Measurements from ENCODE around the gene LCN10.

Gene LCN10

DNA sequence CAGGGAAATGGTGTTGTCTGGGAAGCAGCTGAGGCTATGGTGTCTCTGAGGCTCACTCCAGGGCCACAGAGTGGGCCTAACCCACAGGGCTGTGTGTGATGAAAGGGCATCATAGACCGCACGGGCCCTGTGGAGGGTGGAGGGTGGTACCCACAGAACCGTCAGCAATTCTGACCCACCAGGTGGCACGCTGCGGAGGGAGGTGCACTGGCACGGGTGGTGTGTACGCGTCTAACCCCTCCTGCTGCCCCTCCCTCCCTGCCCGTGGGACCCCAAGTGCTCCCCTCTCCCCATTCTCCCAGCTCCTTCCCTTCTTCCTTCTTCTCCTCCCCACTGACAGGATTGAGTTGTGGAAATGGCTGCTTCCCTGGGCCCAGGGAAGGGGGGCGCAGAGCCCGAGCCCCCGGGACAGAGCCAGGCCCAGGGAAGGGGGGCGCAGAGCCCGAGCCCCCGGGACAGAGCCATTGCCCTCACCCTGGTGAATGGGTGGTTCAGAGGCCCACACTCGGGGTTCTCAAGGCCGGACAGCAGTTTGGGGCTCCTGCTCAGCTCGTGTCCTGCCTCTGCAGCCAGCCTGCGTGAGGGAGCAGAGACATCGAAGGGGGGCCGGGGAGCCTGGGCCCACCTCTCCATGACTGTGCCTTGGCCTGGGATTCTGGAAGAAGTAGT is 6.8 kb downstream of the LCN10 start:
- no peak for DNase-seq

DNA sequence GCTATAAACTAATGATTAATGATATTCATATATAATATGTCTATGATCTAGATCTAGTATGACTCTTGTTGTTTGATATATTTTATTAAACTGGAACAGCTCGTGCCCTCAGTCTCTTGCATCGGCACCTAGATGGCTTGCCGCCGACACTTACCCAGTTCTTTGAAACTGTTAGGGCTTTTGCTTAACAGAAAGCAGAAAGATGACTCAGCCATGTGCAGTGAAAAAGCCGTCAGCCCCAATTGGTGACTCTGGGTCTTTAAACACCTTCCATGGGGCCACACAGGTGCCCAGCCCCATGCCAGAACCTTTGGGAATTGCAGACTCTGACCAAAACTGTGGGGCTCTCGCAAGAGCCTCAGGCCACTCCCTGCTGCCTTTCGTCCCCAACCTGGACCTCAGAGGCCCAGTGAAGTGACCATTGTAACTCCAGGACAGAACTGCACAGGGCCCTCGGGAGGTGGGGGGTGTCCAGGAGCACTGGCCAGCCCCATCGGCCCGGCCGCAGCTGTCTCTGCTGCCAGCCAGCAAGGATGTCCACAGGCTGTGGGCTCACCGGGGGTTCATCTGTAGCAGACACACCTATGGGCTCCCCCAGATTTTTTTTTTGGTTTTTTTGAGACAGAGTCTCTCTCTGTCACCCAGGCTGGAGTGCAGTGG is 7.8 kb downstream of the LCN10 start:
- no peak for DNase-seq

DNA sequence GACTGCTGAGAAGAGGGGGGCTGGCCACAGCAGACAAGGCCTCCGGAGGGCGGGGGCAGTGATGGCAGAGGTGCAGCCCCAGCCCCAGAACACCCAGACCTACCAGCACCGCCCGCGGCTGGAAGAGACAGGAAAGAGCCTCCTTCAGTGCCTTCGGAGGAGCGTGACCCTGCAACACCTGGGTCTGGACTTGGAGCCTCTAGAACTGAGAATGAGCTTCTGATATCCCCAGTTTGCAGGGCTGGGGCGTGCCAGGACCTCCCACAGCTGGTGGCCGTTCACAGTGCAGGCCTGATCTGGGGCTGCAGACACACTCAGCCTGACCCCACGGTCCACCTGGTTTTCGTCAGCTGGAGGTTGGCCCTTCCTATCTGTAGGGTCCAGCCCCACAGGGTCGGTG is 9.1 kb downstream of the LCN10 start:
- DNase-seq, result no peak

DNA sequence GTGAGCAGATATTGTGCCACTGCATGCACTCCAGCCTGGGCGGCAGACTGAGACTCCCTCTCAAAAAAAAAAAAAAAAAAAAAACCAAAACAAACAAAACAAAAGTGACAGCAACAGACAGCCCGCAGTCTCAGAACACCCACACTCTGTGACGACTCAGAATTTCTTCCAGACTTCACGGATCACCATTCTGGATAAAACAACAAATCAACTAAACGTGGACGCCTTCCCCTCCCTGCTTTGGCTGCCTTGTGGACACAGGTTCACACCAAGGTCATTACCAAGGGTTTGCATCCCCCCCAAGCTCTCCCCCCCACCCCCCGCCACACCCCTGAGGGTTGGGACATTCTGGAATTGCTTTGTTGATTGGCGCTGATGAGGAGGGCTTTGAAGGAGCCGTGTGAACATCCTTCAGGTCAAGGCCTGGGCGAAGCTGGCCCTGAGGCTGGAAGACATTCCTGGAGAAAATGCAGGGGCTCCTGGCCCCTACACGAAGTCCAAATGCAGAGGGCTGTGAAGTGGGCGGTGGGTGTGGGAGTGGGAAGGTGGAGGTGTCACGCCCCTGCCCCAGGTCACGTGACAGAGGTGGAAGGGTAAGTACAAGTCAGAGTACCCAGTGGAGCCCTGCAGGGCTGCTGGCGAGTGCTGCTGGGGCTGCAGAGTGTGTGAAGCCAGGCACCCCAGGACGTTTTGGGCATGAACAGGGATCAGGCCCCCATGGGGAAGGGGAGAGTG is 10.1 kb downstream of the LCN10 start:
- no peak for DNase-seq

DNA sequence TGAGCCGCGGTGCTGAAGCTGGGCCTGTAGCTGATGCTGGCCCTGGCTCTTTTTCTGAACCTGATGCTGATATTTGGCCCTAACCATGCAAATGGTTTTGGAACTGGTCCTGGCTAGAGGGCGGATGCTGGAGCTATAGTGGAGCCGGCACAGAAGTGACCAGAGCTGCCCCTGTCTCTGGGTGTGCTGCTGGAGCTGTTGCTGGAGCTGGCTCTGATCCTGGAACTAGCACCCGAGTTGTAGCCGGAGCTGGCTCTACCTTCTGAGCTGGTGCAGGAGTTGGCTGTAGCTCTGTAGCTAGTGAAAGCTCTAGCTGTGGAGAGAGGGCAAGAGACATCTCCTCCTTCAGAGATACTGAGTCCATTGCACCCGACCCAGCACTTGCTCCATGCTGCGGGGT is 12.8 kb downstream of the LCN10 start:
- DNase-seq, result no peak

DNA sequence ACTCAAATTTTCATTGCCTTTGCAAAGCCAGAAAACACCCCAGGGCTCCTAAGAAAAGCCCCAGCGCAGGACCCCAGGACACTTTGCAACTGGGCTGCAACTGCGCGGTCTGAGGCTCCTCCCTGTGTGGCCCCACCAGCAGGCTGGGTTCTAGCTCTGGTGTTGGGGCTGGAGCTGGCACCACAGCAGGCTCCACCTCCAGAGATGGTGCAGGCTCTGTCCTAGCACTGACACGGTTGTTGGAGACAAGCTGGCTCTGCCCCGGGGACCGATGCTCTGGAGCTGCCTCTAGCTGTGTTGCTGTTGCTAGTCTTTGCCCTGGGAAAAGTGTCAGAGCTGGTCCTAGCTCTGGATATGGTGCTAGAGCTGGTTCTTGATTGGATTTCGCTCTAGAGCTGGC is 13.6 kb downstream of the LCN10 start:
- DNase-seq, result no peak

DNA sequence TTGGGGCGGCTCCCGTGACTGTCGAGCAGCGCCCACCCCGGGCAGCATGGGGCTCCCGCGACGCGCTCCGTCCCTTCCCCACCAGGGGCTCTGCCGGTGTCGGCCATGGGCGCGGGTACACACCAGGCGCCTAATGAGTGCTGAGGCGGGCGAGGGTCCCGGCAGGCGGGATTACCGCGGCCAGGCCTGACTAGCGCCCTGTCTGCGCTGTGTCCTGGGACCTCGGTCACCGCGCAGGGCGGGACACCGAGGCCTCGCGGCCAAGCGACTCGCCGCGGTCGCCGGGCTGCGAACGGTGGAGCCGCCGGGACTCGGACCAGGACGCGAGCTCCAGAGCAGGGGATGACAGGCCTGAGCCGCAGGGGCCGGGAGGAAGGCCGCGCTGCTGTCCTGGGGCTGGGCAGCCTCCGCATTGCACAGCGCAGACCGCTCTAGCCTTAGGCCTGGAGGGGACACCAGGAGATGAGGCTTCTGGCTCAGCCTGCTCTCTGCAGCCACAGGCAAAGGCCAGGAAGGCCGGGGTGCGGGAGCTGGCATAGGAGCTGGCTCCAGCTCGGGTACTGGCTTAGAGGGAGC is 14.1 kb downstream of the LCN10 start:
- DNase-seq, result no peak

DNA sequence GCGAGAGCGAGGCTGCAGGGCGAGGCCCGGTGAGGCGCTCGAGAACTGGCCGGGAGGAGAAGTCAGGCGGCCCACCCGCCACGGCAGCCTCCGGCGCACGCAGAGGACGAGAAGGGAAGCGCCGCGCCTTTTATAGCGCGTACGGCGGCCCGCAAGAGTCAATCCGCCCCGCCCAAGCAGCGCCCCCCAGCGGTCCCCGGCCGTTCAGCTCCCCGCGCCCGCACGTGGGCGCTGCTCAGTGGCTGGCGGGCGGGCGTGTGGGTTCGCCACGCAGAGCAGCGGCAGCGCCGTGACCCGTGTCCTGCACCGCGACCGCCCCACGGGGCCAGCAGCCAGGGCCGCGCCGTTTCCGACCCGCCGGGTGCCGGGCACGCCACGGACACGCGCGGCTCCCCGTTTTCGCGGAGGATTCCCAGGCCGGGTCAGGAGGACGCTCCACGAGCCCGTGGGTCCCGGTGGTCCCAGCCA is 14.6 kb downstream of the LCN10 start:
- peak; percentile 91 to 92 for DNase-seq

DNA sequence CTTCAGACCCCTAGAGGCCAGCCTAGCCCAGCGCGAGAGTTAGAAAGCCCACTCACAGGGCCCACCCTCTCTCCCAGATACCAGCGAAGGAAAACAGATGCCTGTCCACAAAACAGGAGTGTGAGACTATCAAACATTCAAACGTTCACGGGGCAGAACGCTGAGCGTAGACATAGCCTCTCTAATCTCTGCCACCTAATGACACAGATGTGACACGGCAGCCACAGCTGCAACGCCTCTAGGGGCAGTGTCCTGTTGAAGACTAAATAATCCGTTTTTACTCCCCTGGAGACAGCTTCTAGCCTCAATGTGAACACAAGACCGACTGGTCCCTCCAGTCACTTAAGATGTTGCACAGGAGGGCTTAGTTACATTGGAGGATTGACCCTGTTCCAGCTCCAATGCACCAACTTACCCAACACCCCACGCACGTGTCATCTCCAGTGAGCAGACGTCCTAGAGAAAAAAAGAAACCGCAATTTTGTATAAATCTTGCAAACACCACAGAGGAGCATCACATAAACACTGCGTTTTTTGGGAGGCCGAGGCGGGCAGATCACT is 16.0 kb downstream of the LCN10 start:
- peak; percentile 57 to 62 for DNase-seq

DNA sequence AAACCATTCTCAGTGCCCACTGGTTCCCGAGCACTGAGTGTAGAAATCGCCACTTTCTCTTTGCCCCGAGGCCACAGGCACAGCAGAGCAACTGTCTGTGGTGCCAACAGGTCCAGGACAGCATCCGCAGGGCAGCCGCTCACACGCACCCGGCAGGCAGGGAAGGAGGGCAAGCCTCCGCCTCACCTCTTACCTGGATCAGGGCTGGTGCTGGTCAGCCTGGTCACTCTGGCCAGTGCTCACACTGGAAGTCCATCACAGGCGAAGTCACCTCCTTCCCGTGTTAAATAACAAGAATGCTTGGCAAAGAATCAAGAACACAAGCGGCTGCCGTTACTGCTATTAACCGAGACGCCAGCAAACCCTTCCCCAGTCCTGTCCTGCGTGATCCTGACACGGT is 16.6 kb downstream of the LCN10 start:
- no peak for DNase-seq

DNA sequence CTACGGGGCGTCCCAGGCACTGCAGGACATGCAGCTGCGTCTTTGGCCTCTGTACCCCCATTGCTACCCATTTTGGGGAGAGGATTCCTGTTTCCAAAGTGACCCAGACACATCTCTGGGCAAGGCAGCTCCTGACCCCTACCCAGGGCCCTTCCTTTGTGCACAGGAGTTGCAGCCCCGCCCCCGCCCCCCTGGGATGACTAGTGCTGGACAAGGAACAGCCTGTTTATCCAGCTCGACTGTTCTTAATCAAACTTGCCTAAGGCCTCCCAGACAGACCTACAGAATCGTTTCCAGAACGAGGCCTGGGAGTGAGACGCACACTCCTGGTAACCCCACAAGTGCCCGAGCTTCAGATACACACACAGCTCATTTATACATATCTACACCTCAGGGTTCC is 17.1 kb downstream of the LCN10 start:
- no peak for DNase-seq

DNA sequence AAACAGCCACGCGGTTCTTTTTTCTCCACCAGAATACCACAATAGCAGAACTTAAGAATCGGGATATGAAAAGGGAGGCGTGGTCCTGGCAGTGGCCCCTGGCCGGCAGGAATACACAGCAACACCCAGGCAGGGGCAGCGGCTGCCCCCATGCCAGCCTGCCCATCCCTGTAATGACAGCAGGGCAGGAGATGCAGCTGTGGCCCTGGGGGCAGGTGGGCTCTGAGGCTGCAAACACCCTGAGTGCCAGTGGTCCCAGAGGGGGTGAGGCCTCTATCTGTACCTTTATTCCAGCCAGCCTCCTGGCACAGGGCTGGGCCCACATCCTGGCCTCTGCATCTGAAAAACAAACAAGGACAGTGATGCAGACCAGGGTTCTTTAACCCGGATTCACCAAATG is 18.0 kb downstream of the LCN10 start:
- no peak for DNase-seq

DNA sequence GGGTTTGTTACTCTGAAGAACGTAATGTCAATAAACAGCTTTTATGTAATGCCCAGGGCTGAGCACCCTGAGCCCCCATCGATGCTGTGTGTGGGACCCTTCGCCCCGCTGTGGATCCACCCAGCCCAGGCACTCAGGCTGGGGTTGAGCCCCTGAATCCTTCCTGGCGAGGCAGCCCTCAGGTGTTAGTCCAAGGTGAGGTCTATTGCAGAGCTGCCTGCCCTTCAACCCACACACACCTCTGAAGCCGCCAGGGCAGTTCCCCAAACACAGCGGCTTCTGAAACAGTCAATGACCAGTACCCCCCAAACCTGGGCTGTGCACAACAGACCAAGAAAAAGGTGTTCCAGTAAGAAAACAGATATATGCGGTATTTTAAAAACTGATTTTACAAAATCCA is 18.8 kb downstream of the LCN10 start:
- no peak for DNase-seq

DNA sequence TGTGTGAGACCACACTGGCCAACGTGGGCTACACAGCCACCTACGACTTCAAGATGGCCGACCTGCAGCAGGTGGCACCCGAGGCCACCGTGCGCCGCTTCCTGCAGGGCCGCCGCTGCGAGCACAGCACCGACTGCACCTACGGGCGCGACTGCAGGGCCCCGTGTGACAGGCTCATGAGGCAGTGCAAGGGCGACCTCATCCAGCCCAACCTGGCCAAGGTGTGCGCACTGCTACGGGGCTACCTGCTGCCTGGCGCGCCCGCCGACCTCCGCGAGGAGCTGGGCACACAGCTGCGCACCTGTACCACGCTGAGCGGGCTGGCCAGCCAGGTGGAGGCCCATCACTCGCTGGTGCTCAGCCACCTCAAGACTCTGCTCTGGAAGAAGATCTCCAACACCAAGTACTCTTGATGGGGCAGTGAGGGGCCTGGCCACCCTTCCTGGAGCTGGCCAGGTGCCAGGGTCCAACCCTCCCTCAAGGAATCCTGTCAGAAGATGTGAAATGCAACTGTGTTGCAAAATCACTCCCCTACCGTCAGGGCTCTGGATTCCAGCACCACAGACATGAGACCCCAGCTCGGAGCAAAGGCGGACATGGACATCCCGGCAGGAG is 19.3 kb downstream of the LCN10 start:
- no peak for DNase-seq

DNA sequence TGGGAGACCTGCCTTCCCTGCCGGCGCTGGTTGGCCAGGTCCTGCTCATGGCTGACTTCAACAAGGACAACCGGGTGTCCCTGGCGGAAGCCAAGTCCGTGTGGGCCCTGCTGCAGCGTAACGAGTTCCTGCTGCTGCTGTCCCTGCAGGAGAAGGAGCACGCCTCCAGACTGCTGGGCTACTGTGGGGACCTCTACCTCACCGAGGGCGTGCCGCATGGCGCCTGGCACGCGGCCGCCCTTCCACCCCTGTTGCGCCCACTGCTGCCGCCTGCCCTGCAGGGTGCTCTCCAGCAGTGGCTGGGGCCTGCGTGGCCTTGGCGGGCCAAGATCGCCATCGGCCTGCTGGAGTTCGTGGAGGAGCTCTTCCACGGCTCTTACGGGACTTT is 19.8 kb downstream of the LCN10 start:
- no peak for DNase-seq

DNA sequence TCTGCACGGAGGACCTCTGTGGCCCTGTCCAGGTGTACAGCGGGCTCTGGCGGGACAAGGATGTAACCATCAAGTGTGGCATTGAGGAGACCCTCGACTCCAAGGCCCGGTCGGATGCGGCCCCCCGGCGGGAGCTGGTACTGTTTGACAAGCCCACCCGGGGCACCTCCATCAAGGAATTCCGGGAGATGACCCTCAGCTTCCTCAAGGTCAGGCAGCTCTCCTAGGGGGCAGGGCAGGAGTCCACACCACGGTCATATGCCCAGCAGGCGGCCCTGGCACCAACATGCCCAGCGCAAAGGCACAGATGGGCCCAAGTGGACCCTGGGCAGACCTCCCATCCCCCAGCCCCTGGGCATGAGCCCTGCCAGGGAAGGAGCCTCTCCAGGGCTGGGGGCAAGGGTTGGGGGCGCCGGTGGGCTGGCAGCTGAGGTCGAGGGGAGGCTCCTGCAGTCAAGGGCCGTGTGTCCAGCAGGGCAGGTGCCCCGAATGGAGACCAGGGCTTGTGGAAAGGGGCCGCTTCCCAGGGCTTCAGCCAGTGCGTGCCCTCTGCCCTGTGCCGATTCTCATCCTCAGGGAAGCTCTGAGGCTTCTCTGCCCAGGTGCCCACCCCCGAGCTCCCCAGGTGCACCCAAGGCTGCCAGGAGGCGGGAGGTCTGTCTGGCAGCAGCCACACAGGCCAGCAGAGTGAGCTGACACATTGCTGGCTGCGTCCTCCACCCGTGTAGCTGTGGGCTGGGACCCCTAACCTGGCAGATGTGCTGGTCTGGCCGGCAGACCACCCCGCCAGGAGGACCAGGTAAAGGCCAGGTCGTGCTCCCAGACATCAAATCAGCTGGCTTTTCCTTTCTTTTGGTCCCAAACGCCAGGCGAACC is 20.4 kb downstream of the LCN10 start:
- no peak for DNase-seq

DNA sequence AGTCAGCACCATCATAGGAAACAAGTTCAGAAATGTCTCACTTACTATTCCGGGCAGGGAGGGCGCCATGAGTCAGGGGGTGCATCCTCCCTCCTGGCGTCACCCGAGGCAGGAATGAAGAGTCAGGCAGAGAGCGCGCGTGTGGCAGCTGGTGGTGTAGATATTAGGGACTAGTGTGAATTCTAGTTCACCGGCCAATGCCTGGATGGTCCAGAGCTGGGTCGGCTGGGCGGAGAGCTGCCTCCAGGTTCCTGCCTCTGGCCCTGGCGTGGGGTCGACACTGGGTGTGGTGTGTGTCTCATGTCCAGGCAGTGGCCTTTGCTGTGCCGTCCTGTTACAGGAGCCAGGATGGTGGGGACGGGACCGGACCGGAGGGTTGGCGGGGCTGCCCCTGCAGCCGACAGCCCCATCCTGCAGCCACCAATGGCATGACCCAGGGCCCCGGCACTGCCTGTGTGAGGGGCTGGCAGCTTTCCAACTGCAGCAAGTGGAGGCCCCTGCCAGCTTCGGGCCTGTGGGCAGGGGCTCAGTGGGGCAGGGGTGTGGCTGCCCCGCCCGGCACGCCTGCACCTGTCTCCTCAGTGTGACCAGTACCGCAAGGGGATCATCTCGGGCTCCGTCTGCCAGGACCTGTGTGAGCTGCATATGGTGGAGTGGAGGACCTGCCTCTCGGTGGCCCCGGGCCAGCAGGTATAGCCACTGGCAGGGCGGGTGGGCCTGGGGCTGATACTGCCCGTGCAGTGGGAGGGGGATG is 21.2 kb downstream of the LCN10 start:
- no peak for DNase-seq

DNA sequence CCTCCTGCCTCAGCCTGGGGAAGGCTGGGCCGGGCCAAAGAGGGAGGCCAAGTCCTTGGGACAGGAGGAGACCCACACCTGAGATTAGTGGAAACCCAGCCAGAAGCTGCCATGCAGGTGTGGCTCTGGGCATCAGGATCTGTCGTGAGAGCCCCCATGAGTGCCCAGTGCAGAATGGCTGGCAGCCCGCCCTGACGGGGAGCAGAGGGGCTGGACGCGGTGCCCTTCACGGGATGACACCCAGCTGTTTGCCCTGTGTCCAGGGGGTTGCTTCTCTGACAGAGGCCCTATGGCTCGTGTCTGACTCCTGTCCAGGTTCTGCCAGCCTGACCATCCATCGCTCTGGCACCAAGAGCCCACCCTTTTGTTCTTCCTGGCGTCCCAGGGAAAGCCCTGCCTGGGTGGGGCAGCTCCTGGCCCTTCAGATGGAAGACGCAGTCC is 21.8 kb downstream of the LCN10 start:
- no peak for DNase-seq

DNA sequence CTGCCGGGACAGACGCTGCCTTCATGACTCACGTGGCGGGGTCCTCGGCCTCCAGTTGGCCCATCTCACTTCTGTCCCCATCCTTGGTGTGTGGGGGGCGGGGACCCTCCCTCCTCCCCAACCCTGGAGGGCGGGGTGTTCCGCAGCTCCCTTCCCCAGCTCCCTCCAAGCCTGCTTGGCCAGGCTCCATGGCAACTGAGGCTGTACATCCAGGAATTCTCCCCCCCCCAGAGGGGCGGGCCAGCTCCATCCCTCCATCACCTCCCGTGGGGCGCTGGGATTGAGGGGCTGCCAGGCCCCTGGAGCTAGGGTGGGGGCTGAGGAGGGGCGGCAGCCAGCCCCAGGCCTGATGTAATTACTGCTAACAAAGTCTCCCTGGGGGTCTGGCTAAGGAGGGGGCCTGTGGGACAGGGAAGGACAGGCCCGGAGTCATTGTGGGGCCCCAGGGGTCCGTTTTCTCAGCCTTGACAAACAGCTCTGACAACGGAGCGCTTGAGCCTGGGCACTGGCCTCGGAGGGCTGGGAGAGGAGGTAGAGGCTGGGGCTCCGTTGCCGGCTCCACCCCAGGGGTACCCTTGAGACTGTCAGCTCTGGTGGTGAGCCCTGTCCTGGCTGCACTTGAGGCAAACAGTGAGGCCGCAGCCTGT is 22.4 kb downstream of the LCN10 start:
- no peak for DNase-seq

DNA sequence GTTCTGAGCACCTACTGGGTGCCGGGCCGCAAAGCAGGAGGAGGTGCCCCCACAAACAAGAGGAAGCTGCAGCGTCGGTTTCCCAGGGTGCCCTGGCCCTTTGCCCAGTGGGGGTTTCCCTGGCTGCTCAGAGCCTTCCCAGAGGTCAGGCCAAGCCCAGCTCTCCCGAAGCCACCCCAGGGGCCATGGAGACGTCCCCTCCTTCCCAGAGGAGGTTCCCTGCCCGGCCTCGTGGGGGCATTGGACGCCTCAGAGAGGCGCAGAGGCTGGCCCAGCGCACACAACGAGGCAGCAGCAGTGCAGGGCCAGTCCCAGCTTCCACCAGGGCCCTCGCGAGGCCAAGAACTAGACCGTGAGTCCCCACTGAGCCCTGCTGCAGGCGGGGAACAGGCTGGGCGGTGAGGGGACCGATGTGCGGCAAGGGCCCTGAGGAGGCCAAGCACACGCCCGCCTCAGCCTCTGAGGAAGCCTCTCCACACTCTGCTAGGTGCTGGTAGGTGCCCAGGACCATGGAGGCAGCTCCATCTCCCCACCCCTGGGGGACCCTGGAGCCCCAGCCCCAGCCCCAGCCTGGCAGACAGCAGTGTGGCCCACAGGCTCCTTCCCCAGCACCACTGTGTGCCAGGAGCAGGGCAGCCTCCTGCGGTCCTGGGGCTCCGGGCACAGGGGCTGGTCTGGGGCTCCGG is 23.4 kb downstream of the LCN10 start:
- peak in 1 of 2 donors; percentile 45 for DNase-seq

Data from CD4-positive, alpha-beta T cell treated with Interleukin-4 for 1 hour (primary cell).